ENCODE results near the gene LHFPL3.

Gene LHFPL3

GRCh38 chr7:104789780-104790179 is 461.4 kb downstream of the LHFPL3 start:
- no peak for TF ChIP-seq CTCF (IDR thresholded peaks at IDR 0.05; ENCODE audit: low read depth, low read length)
- no peak overlapping the region for H3K4me3 ChIP-seq (ENCODE audit: low read depth, low read length)

- no peak overlapping the region for H3K4me3 ChIP-seq (ENCODE audit: low read depth, low read length)
- no peak for TF ChIP-seq CTCF (IDR thresholded peaks at IDR 0.05; ENCODE audit: low read depth, low read length)
These were observed 462.0 kb downstream of the LHFPL3 start for GRCh38 chr7:104790440-104790839.

- H3K4me3 ChIP-seq (ENCODE audit: low read depth, low read length), result no peak overlapping the region
These were observed 462.7 kb downstream of the LHFPL3 start for GRCh38 chr7:104791080-104791479.

GRCh38 chr7:104793066-104793465 is 464.7 kb downstream of the LHFPL3 start:
- TF ChIP-seq CTCF (IDR thresholded peaks at IDR 0.05; ENCODE audit: low read depth, low read length), result no peak
- H3K4me3 ChIP-seq (ENCODE audit: low read depth, low read length), result no peak overlapping the region

More at GRCh38 chr7:104791080-104791479, 462.7 kb downstream of the LHFPL3 start:
- TF ChIP-seq CTCF (IDR thresholded peaks at IDR 0.05; ENCODE audit: low read depth, low read length), result no peak

GRCh38 chr7:104794154-104794553 is 465.8 kb downstream of the LHFPL3 start:
- no peak for TF ChIP-seq CTCF (IDR thresholded peaks at IDR 0.05; ENCODE audit: low read depth, low read length)
- H3K4me3 ChIP-seq (ENCODE audit: low read depth, low read length), result no peak overlapping the region

GRCh38 chr7:104794589-104794988 is 466.2 kb downstream of the LHFPL3 start:
- H3K4me3 ChIP-seq (ENCODE audit: low read depth, low read length), result no peak overlapping the region
- no peak for TF ChIP-seq CTCF (IDR thresholded peaks at IDR 0.05; ENCODE audit: low read depth, low read length)

GRCh38 chr7:104795086-104795485 is 466.7 kb downstream of the LHFPL3 start:
- TF ChIP-seq CTCF (IDR thresholded peaks at IDR 0.05; ENCODE audit: low read depth, low read length), result no peak
- no peak overlapping the region for H3K4me3 ChIP-seq (ENCODE audit: low read depth, low read length)

All from WI38 (cell line).